ENCODE measurements around the gene PPP1R15B. TPM values are rescaled to one million over a fixed set of nuclear protein-coding genes. Genes with fewer than 3 reads are reported as not detected.

Gene PPP1R15B
- total RNA-seq, 4 donors from 2014 or later: 62.3 to 238 (median 124) TPM

- DNase-seq (ENCODE audit: low spot score): no peak
- peak in 2 of 3 donors; percentile 25 to 74 for TF ChIP-seq CTCF (IDR thresholded peaks at IDR 0.05)
These were observed 48.1 kb downstream of the PPP1R15B start for GRCh38 chr1:204363335-204364114.

GRCh38 chr1:204362984-204363334, 48.7 kb downstream of the PPP1R15B start:
- TF ChIP-seq CTCF (IDR thresholded peaks at IDR 0.05): no peak
- DNase-seq (ENCODE audit: low spot score): no peak

More at GRCh38 chr1:204363335-204364114, 48.1 kb downstream of the PPP1R15B start:
- ATAC-seq (ENCODE audit: low FRiP score): peak; percentile 81

GRCh38 chr1:204361781-204362180, 49.8 kb downstream of the PPP1R15B start:
- DNase-seq (ENCODE audit: low spot score) (no peak), ATAC-seq (ENCODE audit: low FRiP score) (no peak)
- no peak for TF ChIP-seq CTCF (IDR thresholded peaks at IDR 0.05)

More at GRCh38 chr1:204362984-204363334, 48.7 kb downstream of the PPP1R15B start:
- no peak for ATAC-seq (ENCODE audit: low FRiP score)

DNA sequence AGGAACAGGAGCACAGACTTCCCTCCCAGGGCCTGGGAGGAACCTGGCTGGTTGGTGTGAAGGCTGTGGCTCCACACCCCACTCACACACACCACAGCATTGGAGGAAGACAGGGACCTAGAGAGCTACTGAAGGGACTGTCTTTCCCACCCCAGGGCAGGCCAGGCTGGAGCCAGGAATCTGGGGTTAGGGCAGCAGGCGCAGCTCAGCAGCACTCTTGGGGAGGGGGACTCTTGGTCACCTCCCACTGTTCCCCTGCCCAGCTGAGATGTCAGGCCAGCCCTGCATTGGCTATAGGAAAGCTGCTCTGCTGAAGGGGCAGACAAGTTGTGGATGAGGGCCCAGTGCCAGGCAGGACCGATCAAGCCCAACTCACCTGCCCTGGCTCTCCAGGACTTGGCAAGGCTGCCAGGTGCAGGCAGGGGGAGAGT, 50.3 kb downstream of the PPP1R15B start:
- DNase-seq (ENCODE audit: low spot score) (no peak), ATAC-seq (ENCODE audit: low FRiP score) (no peak)
- no peak for TF ChIP-seq CTCF (IDR thresholded peaks at IDR 0.05)

- no peak for ATAC-seq (ENCODE audit: low FRiP score)
- no peak for DNase-seq (ENCODE audit: low spot score)
- no peak for TF ChIP-seq CTCF (IDR thresholded peaks at IDR 0.05)
These were observed 51.3 kb downstream of the PPP1R15B start for GRCh38 chr1:204360314-204360713.

DNA sequence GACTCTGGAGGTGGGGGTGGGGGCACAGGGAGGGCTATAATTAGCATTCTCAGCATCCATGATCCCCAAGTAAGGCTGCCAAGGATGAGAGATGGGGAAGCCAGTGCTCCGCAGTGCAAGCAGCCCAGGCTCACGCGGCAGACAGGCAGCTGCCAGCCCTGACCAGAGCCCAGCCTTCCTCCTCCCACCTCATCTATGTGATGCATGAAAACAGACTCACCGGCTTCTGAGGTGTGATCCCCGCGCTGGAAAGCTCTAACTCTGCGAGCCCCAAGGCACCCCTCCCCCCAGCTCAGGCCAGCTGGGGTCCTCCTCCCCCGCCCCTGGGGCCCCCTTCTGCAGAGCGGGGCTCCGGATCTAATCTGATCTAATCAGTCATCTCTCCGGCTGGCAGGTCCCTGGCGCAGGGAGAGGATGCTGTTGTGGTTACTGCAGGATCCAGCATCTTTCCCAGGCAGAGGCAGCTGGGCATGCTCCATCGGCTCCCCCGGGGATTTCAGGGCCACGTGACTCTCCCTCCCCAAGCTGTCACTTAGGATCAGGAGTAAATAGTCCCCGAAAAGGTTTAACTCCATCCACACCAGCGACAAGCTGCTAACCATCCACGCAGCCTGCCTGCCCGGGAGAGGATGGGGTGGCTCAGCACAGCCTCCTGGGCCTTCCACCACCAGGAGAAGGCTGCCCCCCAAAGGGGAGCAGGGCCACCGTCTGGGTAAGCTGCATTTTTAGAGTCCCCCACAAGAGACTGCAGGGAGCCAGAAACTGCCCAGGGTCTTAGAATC, 52.0 kb downstream of the PPP1R15B start, which contains the start of gene PLEKHA6:
Gene PLEKHA6 (minus strand): TSS at position 456 of the 782 bp plus-strand sequence. CDS start 86,202 bp downstream, outside the sequence.
- ATAC-seq (ENCODE audit: low FRiP score): no peak
- DNase-seq (ENCODE audit: low spot score): no peak
- no peak for TF ChIP-seq CTCF (IDR thresholded peaks at IDR 0.05)
